Endodermal cell (in vitro differentiated cells): ENCODE measurements around the gene EXOSC10. TPM values are rescaled to one million over a fixed set of nuclear protein-coding genes. Genes with fewer than 3 reads are reported as not detected.
"Not testable (repeated sequence)": the region's sequence is repeated elsewhere in the genome, so short reads cannot be mapped to it uniquely, and the experiment has no call there.

Experiments used
- DNase-seq: peaks from one replicate; pipeline ENCODE4 v3.0.0-alpha.2; 2017
- H3K27ac ChIP-seq: 2 replicates; pipeline ENCODE4 v1.5.1; 2013; ENCODE audit warnings: mild to moderate bottlenecking, low read depth, low read length, moderate library complexity
- H3K27me3 ChIP-seq: 2 replicates; pipeline ENCODE4 v1.6.1; 2013; ENCODE audit warnings: mild to moderate bottlenecking, low read length, moderate library complexity; ENCODE audit not compliant: insufficient read depth, control insufficient read depth, poor library complexity, severe bottlenecking
- H3K36me3 ChIP-seq: 2 replicates; pipeline ENCODE4 v1.7.0; 2013; ENCODE audit warnings: mild to moderate bottlenecking, low read length, moderate library complexity; ENCODE audit not compliant: control insufficient read depth, insufficient read depth
- H3K4me1 ChIP-seq: one replicate; pipeline ENCODE4 v1.7.0; 2013; ENCODE audit warnings: low read length; ENCODE audit not compliant: control insufficient read depth, insufficient read depth
- H3K4me3 ChIP-seq: 2 replicates; pipeline ENCODE4 v1.5.1; 2013; ENCODE audit warnings: mild to moderate bottlenecking, low read length, moderate library complexity
- H3K9ac ChIP-seq: 2 replicates; pipeline ENCODE4 v1.6.1; 2013; ENCODE audit warnings: mild to moderate bottlenecking, low read length, moderate library complexity; ENCODE audit not compliant: poor library complexity, severe bottlenecking; ENCODE audit errors: extremely low read depth
- H3K9me3 ChIP-seq: 2 replicates; pipeline ENCODE4 v1.6.1; 2013; ENCODE audit warnings: mild to moderate bottlenecking, low read length, moderate library complexity; ENCODE audit not compliant: control insufficient read depth
- H3K27ac Mint-ChIP-seq: 2 replicates; pipeline ENCODE4 v1.8.0; 2020; ENCODE audit warnings: mixed read lengths
- H3K27me3 Mint-ChIP-seq: 2 replicates; pipeline ENCODE4 v1.8.0; 2021; ENCODE audit warnings: mild to moderate bottlenecking, mixed read lengths; ENCODE audit not compliant: insufficient read depth
- H3K36me3 Mint-ChIP-seq: 2 replicates; pipeline ENCODE4 v1.8.0; 2020; ENCODE audit warnings: low read depth, mixed read lengths
- H3K4me1 Mint-ChIP-seq: 2 replicates; pipeline ENCODE4 v1.8.0; 2020; ENCODE audit warnings: mixed read lengths
- H3K4me3 Mint-ChIP-seq: 2 replicates; pipeline ENCODE4 v1.8.0; 2020; ENCODE audit warnings: mild to moderate bottlenecking, moderate library complexity, mixed read lengths
- H3K9me3 Mint-ChIP-seq: 2 replicates; pipeline ENCODE4 v1.8.0; 2020; ENCODE audit warnings: mild to moderate bottlenecking, mixed read lengths
- WGBS, 2 experiments: methylation state at CpG; one replicate each; pipeline versions ENCODE4 v1.1.5 to v1.1.7; 2013; ENCODE audit warnings: missing lambda C conversion rate in 2 of 2, mixed read lengths in 1 of 2; ENCODE audit not compliant: insufficient coverage in 1 of 2, insufficient read length in 1 of 2; 5-methylcytosine and 5-hydroxymethylcytosine counted together
- total RNA-seq, 2 donors: library from RNA; stranded (reverse); fragmentation: NEBNext Ultra II Directional in 1 of 2; extraction: Animal tissue kit (Norgen Biotek cat#: 25700) in 1 of 2; gene quantifications; 2 replicates in 1 of 2; 3 replicates in 1 of 2; pipeline ENCODE4 v1.2.1, GENCODE V29; 2021
- TF ChIP-seq, protein P1 (sequence below): fragments of 200-600 bp; sonication (generic); conservative IDR thresholded peaks from 2 replicates; pipeline ENCODE4 v1.5.0; 2021; ENCODE audit warnings: antibody characterized with exemption, mild to moderate bottlenecking

The EXOSC10 gene
- total RNA-seq, 2 donors from 2014 or later, result 81.4 to 89.7 TPM

DNA sequence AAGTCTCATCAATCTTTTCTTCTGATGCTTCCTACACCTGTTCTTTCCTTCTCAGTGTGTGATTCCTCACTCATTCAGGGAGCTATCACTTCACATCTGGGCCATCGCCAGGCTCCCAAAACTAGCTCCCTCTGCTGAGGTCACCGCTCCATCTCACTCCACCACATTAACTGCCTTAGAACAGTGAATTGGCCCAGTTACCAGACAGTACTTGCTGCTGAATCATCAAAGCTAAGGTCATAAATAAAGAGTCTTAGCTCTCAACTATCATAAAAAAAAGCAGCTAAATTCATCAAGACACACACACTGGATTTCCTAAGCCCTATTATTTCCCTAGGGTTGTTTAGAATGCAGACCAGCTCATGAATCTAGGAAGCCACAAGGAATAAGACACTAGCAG, 21.0 kb downstream of the EXOSC10 start:
- TF ChIP-seq, protein P1, sequence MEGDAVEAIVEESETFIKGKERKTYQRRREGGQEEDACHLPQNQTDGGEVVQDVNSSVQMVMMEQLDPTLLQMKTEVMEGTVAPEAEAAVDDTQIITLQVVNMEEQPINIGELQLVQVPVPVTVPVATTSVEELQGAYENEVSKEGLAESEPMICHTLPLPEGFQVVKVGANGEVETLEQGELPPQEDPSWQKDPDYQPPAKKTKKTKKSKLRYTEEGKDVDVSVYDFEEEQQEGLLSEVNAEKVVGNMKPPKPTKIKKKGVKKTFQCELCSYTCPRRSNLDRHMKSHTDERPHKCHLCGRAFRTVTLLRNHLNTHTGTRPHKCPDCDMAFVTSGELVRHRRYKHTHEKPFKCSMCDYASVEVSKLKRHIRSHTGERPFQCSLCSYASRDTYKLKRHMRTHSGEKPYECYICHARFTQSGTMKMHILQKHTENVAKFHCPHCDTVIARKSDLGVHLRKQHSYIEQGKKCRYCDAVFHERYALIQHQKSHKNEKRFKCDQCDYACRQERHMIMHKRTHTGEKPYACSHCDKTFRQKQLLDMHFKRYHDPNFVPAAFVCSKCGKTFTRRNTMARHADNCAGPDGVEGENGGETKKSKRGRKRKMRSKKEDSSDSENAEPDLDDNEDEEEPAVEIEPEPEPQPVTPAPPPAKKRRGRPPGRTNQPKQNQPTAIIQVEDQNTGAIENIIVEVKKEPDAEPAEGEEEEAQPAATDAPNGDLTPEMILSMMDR, result no peak
- no peak overlapping the region for H3K4me3 Mint-ChIP-seq
- DNase-seq, result no peak
- Histone ChIP-seq H3K9ac (no peak overlapping the region), H3K36me3 (peaks cover 82% of the 10 kb centered on the region), H3K9me3 (no peaks in the 10 kb centered on the region), H3K4me1 (no peaks in the 10 kb centered on the region), H3K27me3 (no peaks in the 10 kb centered on the region), H3K27ac (no peak overlapping the region), H3K4me3 (no peak overlapping the region)
- H3K4me1 Mint-ChIP-seq, result no peaks in the 10 kb centered on the region
- no peaks in the 10 kb centered on the region for H3K27me3 Mint-ChIP-seq
- peak overlapping the region; percentile 35 for H3K27ac Mint-ChIP-seq
- H3K9me3 Mint-ChIP-seq, result no peaks in the 10 kb centered on the region
- WGBS, 2 experiments, result 96 to 100% methylated on average over 2 of the region's 2 CpGs
- peaks cover 70% of the 10 kb centered on the region for H3K36me3 Mint-ChIP-seq

DNA sequence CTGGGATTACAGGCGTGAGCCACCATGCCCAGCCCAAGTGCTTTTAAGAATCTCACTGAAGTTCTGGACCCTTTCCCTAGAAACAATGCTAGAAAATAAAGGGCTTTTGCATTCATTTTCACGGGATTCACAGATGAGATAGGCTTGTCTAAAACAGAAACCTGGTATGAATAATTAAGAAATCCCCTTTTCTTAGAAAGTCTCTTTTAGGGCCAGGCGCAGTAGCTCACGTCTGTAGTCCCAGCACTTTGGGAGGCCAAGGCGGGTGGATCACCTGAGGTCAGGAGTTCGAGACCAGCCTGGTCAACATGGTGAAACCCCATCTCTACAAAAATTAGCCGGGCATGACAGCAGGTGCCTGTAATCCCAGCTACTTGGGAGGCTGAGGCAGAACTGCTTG, 26.3 kb downstream of the EXOSC10 start:
- H3K4me3 Mint-ChIP-seq, DNase-seq, H3K27me3 ChIP-seq, H3K27ac Mint-ChIP-seq, H3K27me3 Mint-ChIP-seq, H3K9me3 Mint-ChIP-seq, H3K4me1 Mint-ChIP-seq, H3K9me3 ChIP-seq, H3K4me1 ChIP-seq, H3K27ac ChIP-seq, H3K4me3 ChIP-seq, H3K9ac ChIP-seq: not testable (repeated sequence)
- 93 to 96% methylated on average over 5 to 7 of the region's 7 CpGs for WGBS, 2 experiments
- H3K36me3 ChIP-seq, result peaks cover 90% of the 10 kb centered on the region
- H3K36me3 Mint-ChIP-seq, result peaks cover 76% of the 10 kb centered on the region

DNA sequence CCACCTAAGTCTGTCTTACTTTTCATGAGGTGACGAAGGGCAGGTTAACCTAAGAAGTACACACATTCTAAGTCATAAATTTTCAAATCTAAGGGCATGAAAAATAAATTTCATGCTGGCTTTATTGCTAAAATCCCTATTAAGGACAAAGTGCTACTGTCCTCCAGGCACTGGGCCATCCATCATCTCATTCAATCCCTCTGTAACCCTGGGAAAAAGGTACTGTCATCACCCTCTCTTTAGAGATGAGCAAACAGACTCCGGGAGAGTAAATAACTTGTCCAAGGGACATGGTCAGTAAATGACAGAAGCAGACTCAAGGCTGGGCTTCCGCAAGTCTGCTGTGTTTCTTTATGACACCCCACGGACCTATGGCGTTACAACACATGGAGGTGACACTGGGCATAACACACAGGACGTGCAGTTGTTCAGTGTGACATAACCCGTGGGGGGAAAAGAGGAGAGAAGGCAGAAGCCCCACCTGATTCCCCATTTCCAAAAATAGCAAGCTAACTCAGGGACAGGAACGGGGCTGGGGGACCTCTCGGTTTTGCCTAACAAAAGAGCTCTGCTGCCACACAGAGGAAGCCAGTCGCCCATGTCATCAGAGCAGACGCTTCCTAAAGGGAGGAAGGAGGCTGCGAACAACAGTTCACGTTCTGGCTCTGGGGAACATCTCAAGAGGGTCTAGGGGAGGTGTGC, 27.3 kb downstream of the EXOSC10 start:
- Mint-ChIP-seq H3K9me3 (no peaks in the 10 kb centered on the region), H3K4me3 (no peak overlapping the region), H3K4me1 (no peaks in the 10 kb centered on the region), H3K27me3 (no peaks in the 10 kb centered on the region), H3K27ac (peak overlapping the region; percentile 44), H3K36me3 (peaks cover 79% of the 10 kb centered on the region)
- H3K27me3 ChIP-seq, result no peaks in the 10 kb centered on the region
- no peak for DNase-seq
- no peak overlapping the region for H3K9ac ChIP-seq
- TF ChIP-seq, protein P1, result no peak
- no peaks in the 10 kb centered on the region for H3K4me1 ChIP-seq
- WGBS, 2 experiments, result 84 to 85% methylated on average over 10 to 13 of the region's 13 CpGs
- peak overlapping the region; percentile 6 for H3K27ac ChIP-seq
- peaks cover 92% of the 10 kb centered on the region for H3K36me3 ChIP-seq
- H3K4me3 ChIP-seq, result no peak overlapping the region
- H3K9me3 ChIP-seq, result no peaks in the 10 kb centered on the region
